ENCODE measurements around the gene KRTAP5-10. TPM values are rescaled to one million over a fixed set of nuclear protein-coding genes. Genes with fewer than 3 reads are reported as not detected.
"Not testable (repeated sequence)": the region's sequence is repeated elsewhere in the genome, so short reads cannot be mapped to it uniquely, and the experiment has no call there.

Gene KRTAP5-10
- polyA plus RNA-seq, 4 donors: 0.12 to 0.21 (median 0.20) TPM; not detected in 1

- DNase-seq (ENCODE audit: low read depth in 4 of 4, low spot score in 3 of 4): not testable (repeated sequence)
Observed at GRCh38 chr11:71567633-71568032, 2.3 kb downstream of the KRTAP5-10 start.

GRCh38 chr11:71568704-71569349 is 3.5 kb downstream of the KRTAP5-10 start:
- no peak for DNase-seq (ENCODE audit: low read depth in 4 of 4, low spot score in 3 of 4)

GRCh38 chr11:71571101-71571850 is 5.9 kb downstream of the KRTAP5-10 start:
- not testable (repeated sequence) for DNase-seq (ENCODE audit: low read depth in 4 of 4, low spot score in 3 of 4)

- no peak for DNase-seq (ENCODE audit: low read depth in 4 of 4, low spot score in 3 of 4)
Observed at GRCh38 chr11:71572811-71573210, 7.4 kb downstream of the KRTAP5-10 start.

GRCh38 chr11:71574418-71574817 is 9.1 kb downstream of the KRTAP5-10 start:
- DNase-seq (ENCODE audit: low read depth in 4 of 4, low spot score in 3 of 4): no peak

- DNase-seq (ENCODE audit: low read depth in 4 of 4, low spot score in 3 of 4): no peak
Observed at GRCh38 chr11:71575723-71576424, 10.5 kb downstream of the KRTAP5-10 start.

GRCh38 chr11:71576688-71577465 is 11.5 kb downstream of the KRTAP5-10 start:
- not testable (repeated sequence) for DNase-seq (ENCODE audit: low read depth in 4 of 4, low spot score in 3 of 4)

- no peak for DNase-seq (ENCODE audit: low read depth in 4 of 4, low spot score in 3 of 4)
Observed at GRCh38 chr11:71577469-71578004, 12.2 kb downstream of the KRTAP5-10 start.

- DNase-seq (ENCODE audit: low read depth in 4 of 4, low spot score in 3 of 4): not testable (repeated sequence)
Observed at GRCh38 chr11:71579513-71579912, 14.2 kb downstream of the KRTAP5-10 start.

GRCh38 chr11:71580057-71581003 is 15.0 kb downstream of the KRTAP5-10 start:
- DNase-seq (ENCODE audit: low read depth in 4 of 4, low spot score in 3 of 4): no peak

GRCh38 chr11:71581826-71582225 is 16.5 kb downstream of the KRTAP5-10 start:
- no peak for DNase-seq (ENCODE audit: low read depth in 4 of 4, low spot score in 3 of 4)

- DNase-seq (ENCODE audit: low read depth in 4 of 4, low spot score in 3 of 4): no peak
Observed at GRCh38 chr11:71582309-71582895, 17.0 kb downstream of the KRTAP5-10 start, which contains the start of gene KRTAP5-11. Gene KRTAP5-11 (minus strand): TSS chr11:71582875. CDS start chr11:71582837, 38 bp downstream.

- DNase-seq (ENCODE audit: low read depth in 4 of 4, low spot score in 3 of 4): not testable (repeated sequence)
Observed at GRCh38 chr11:71582969-71583368, 17.6 kb downstream of the KRTAP5-10 start.

- not testable (repeated sequence) for DNase-seq (ENCODE audit: low read depth in 4 of 4, low spot score in 3 of 4)
Observed at GRCh38 chr11:71585673-71586072, 20.3 kb downstream of the KRTAP5-10 start.

GRCh38 chr11:71588314-71588713 is 23.0 kb downstream of the KRTAP5-10 start:
- DNase-seq (ENCODE audit: low read depth in 4 of 4, low spot score in 3 of 4): not testable (repeated sequence)

- not testable (repeated sequence) for DNase-seq (ENCODE audit: low read depth in 4 of 4, low spot score in 3 of 4)
Observed at GRCh38 chr11:71588822-71589545, 23.6 kb downstream of the KRTAP5-10 start.

- not testable (repeated sequence) for DNase-seq (ENCODE audit: low read depth in 4 of 4, low spot score in 3 of 4)
Observed at GRCh38 chr11:71589546-71589920, 24.2 kb downstream of the KRTAP5-10 start.

GRCh38 chr11:71603221-71603620 is 37.9 kb downstream of the KRTAP5-10 start:
- DNase-seq (ENCODE audit: low read depth in 4 of 4, low spot score in 3 of 4): not testable (repeated sequence)

All from right renal pelvis (tissue), 4 donors.